ENCODE data around the gene SLC2A14.
A peak's percentile ranks its signal among the peaks of the same experiment; 100 is the strongest.
"Not testable (repeated sequence)": the region's sequence is repeated elsewhere in the genome, so short reads cannot be mapped to it uniquely, and the experiment has no call there.

SLC2A14 gene

GRCh38 chr12:7832059-7832696 lies 40.5 kb downstream of the SLC2A14 start:
- peak; percentile 20 for DNase-seq

- DNase-seq, result not testable (repeated sequence)
These were observed 43.0 kb downstream of the SLC2A14 start for GRCh38 chr12:7829737-7830136.

GRCh38 chr12:7825754-7826153 lies 47.0 kb downstream of the SLC2A14 start:
- not testable (repeated sequence) for DNase-seq

- DNase-seq, result peak; percentile 57
These were observed 65.7 kb downstream of the SLC2A14 start for GRCh38 chr12:7806863-7807487.

- DNase-seq, result not testable (repeated sequence)
These were observed 66.4 kb downstream of the SLC2A14 start for GRCh38 chr12:7806319-7806718.

GRCh38 chr12:7801460-7801859 lies 71.3 kb downstream of the SLC2A14 start:
- DNase-seq, result no peak

- DNase-seq, result not testable (repeated sequence)
These were observed 73.9 kb downstream of the SLC2A14 start for GRCh38 chr12:7798750-7799308.

- DNase-seq, result no peak
These were observed 74.9 kb downstream of the SLC2A14 start for GRCh38 chr12:7797698-7798398.

GRCh38 chr12:7797269-7797668 lies 75.4 kb downstream of the SLC2A14 start:
- not testable (repeated sequence) for DNase-seq

GRCh38 chr12:7793211-7793610 lies 79.5 kb downstream of the SLC2A14 start:
- no peak for DNase-seq

GRCh38 chr12:7788884-7789528 lies 83.7 kb downstream of the SLC2A14 start, which contains the start of gene NANOG:
Gene NANOG (plus strand): TSS chr12:7789402. CDS start chr12:7789615, 213 bp downstream.
- DNase-seq, result not testable (repeated sequence)

- DNase-seq, result no peak
These were observed 84.4 kb downstream of the SLC2A14 start for GRCh38 chr12:7788294-7788660.

- DNase-seq, result no peak
These were observed 85.0 kb downstream of the SLC2A14 start for GRCh38 chr12:7787574-7788293.

GRCh38 chr12:7784701-7785100 lies 88.0 kb downstream of the SLC2A14 start:
- DNase-seq, result no peak

GRCh38 chr12:7783433-7783832 lies 89.3 kb downstream of the SLC2A14 start:
- not testable (repeated sequence) for DNase-seq

GRCh38 chr12:7782055-7782454 lies 90.7 kb downstream of the SLC2A14 start:
- no peak for DNase-seq

- no peak for DNase-seq
These were observed 91.4 kb downstream of the SLC2A14 start for GRCh38 chr12:7781274-7781673.

- DNase-seq, result no peak
These were observed 102.7 kb downstream of the SLC2A14 start for GRCh38 chr12:7769999-7770398.
